GM21576 (cell line): ENCODE results near the gene ARSB.
A peak's percentile ranks its signal among the peaks of the same experiment; 100 is the strongest.

Experiments used
- ATAC-seq: cut with Tn5 transposase; IDR thresholded peaks from one replicate; pipeline ENCODE4 v1.9.1; 2021; ENCODE audit warnings: mild to moderate bottlenecking, moderate library complexity; ENCODE audit not compliant: unreplicated experiment

ARSB gene

DNA sequence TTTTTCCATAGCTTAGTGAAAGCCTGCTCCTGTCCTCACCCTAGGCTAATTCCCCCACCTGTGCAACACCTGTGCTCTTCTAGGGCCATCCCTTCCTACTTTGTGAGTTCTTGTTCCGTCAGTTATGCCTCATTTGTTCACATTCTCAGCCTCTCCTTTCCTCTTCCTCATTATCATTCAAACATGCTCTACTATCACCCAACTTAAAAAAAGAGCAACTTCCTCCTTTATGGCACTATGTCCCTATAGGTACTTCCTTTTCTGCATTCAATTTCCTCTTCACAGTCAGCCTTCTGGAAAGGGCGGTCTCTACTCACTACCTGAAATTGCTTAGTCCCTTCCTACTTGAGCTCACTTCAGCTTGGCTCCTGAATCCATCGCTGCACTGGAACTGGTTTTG, 224.7 kb downstream of the ARSB start:
- no peak for ATAC-seq

GRCh38 chr5:78758169-78758839, 226.8 kb downstream of the ARSB start:
- ATAC-seq = peak; percentile 63

- ATAC-seq = peak; percentile 31
Observed at GRCh38 chr5:78757269-78758053, 227.6 kb downstream of the ARSB start.

DNA sequence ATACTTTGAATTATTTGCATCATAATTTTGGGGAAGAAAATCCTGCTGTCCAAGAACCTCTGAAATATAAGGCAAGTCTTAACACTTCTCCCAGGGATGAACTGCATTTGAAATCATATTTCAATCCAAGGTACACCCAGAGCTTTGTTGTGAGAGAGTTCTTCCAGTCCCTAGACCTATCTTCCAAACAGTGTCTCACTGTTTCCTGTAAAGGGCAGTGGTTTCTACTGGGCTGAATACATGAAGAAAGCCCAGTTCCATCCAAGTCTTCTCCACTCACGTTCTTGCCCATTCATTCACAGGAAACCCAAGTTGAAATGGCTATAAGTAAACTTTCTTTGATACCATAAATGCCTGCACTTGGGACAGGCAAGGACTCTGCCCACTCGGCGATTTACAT, 228.3 kb downstream of the ARSB start:
- no peak for ATAC-seq

DNA sequence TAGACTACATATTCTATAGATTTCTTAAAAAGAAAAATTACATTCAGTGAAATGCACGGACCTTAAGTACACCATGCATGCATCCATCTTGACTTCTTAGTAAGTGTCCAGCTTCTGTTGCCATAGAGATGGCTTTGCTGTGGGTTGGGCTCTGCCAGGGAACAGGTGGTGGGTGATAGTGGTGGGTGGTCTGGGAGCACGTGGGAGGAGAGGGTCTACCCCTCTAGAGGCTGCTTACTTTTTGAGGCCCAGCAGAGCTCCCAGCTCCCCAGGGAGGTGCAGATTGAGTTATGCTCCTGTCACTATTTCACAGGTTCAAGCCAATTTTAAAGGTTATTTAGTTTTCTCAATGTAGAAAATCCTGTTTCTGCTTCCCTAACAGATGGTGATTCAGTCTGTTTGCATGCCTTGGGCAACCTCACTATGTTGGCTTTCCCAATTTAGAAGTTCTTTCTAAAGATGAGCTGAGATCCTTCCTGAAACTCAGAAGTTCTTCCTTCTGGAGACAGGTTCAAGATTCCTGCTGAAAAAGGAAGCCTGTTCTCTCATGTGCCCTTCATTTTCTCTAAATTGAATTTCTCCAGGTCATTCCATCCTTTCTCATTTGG, 229.2 kb downstream of the ARSB start:
- no peak for ATAC-seq

GRCh38 chr5:78754655-78755054, 230.5 kb downstream of the ARSB start:
- no peak for ATAC-seq

DNA sequence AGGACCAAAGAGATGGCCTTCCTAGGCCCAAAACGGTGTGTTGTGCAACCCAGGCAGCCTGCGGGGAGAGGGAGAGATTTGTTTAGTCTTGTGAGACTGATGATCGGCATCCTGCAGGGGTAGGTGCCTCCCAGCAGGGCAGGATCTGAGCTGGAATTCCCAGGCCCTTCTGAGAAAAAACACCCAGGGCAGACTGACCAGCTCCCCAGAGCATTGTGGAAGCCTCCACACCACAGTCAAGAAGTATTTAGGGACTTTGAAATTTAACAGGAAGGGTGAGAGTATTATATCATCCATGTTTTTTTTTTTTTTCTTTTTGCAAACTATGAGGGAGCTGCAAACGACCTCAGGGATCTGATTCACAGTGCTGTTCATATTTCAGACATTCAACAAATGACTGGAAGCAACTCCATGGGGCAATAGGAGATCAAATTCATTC, 232.0 kb downstream of the ARSB start:
- no peak for ATAC-seq

- ATAC-seq = no peak
Observed at GRCh38 chr5:78751872-78752271, 233.2 kb downstream of the ARSB start.

DNA sequence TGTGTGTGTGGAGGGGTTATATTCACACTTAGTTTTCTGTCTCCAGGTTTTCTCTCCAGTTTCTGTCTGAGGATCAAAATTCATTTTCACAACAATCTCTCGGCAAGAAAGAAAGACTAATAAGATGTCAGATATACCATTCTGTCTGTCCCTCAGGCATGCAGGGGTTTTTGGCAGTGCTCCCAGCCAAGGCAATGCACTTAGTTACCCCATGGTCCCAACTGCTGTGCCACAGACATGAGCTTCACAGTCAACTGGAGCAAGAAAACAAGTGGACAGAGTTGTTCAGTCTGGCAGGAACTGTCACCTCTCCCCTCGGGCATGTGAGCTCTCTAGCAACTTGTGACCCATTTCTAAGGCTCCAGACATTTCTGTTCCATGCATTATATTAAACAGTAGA, 234.8 kb downstream of the ARSB start:
- ATAC-seq = no peak

DNA sequence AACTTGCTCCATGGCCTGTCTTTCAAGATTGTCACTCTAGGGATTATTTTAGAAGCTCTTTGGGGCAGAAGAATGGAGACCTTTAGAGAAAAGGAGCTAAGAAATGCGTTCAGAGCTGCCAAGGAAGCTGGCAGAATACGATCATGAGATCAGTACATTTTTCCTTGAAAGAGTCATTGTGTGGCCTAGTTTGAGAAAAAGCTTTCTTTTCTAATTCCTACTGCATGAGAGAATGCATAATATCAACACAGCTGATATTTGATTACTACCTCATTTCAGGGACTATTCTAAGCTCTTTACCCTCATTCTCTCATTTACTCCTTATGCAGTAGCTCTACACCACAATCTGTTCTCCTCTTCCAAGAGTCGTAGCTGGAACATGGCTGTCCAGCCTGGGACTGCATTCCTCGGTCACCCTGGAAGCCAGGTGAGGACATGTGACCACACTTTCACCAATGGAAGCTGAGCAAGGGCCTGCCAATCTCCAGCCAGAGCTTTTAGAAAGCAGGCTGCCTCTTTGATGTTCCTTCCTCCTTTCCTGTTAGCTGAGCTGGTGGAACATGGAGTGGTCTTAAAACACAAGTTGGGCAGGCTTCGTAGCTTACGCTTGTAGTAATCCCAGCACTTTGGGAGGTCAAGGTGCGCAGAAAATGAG, 237.3 kb downstream of the ARSB start:
- ATAC-seq = no peak

DNA sequence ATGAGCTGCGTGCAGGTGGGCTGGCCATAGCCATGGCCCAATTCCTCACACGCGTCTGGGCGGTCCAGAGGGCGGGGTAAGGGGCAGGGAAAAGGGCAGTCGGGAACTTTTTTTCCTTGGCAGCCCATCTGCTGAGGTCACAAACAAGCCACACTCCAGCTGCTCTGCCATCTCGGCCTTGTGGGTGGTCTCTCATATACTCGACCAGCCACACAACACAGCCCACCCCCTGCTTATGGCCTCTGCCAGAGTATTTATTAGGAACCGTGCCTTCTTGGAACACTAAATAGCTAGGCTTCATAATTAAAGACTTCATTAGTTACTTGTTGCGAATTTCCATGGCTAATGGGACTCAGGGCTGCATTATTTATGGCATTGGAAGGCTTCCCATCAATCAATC, 238.1 kb downstream of the ARSB start:
- ATAC-seq = no peak

GRCh38 chr5:78746021-78746770, 238.9 kb downstream of the ARSB start:
- ATAC-seq = no peak

DNA sequence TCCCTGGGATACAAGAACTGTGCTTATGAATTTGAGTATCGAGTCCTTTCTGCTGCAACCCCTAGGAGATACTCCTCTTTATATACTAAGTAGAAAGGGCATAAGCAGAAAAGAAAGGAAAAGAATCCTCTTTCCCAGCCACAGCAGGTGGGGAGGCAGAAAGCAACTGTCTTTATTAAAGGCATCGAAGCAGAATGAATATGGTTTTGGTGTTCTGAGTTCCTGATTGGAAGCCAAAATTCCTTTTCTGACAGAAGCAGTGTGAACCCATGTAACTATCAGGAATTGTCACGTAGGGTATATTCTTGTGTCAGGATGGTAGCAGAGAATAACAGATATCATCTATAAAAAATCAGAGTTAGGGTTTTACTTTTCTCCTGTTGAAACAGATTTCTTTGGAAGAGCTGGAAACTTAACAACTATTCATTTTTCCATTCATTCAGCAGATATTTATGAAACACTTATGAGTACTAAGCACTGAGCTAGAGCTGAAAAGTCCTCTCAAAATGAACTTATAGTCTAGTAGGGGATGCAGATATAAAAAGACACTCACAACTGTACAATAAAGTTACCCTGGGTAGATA, 240.1 kb downstream of the ARSB start:
- ATAC-seq = no peak

DNA sequence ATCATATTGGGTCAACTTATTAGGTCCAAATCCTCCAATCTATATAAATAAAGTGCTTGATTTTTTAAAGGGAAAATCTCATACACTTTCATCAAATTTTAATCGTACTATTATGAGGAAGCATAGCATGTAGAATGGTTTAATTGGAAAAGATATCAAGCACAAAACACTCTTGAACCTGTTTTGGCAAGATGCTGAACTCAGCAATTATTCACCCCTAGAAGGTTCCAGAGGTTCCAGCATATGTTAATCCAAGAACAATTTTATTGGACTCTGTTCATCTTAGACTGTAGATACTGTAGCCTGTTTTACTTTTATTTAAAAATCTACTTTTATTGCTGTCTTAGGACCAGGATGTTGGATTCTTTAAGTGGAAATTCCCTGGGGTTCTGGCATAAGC, 244.1 kb downstream of the ARSB start:
- no peak for ATAC-seq

DNA sequence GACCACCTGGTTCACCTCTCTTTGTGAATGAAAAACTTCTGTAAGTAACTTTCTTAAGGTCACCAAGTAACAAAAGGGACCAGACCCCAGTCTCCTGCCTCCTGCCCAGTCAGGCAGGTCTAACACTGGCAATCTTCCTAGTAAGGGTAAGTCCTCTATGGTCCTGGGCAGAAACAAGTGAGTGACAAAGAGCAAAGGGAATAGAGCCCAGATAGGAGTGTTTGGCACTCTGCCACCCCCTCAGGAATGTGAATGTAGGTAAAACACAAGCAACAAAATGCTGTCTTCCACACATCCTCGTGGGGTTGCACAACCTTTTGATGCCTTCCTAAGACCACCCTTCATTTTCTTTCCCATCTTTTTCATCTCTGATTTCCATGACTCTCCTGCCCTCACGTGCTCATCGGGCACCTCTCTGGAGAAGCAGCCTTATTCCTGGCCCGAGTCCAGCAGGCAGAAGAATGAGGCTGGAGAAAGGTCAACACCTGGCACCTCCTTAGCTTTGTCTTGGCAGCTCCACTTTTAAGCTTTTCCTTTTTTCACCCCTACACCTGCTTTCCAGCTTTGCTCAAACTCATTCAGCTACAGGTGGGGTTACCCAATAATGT, 246.3 kb downstream of the ARSB start:
- no peak for ATAC-seq

DNA sequence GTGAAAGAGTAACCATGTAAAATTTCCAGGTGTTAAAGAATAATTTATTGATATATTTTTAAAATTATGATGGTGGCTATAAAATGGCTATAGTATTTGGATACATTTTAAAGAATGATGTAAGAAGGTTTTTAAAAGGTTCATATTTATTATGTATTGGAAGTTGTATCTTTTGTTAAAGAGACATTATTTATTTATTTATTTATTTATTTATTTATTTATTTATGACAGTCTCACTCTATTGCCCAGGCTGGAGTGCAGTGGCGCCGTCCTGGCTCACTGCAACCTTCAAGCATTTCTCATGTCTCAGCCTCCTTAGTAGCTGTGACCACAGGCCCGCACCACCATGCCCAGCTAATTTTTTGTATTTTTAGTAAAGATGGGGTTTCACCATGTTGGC, 247.0 kb downstream of the ARSB start:
- ATAC-seq = no peak

DNA sequence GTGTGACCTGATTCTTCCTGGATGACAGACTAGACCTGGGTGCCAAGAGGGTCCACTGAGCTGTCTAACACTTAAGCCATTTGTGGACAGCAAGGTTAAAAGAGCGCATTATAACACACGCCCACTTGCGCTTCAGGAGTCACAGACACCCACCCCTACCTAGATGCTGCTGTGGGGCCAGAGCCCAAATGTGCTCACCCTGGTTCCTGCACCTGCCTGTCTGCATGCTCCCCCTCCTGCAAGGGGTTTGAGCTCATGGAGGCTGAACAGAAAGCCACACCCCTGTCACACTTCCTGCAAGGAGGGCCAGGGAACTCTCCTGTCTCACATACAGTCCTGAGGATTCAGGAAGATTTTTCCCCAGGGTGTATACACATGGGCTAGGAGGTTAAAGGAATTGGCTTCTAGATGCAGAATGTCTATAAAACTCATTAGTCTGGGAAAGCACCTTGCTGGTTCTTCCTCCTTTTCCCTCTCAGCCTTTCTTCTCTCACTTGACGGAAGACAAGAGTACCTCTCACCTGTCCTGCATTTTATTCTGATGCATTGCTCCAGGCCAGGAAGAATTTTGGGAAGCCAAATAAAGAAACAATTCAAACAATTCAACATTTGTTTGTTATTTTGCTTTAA, 249.2 kb downstream of the ARSB start:
- no peak for ATAC-seq

DNA sequence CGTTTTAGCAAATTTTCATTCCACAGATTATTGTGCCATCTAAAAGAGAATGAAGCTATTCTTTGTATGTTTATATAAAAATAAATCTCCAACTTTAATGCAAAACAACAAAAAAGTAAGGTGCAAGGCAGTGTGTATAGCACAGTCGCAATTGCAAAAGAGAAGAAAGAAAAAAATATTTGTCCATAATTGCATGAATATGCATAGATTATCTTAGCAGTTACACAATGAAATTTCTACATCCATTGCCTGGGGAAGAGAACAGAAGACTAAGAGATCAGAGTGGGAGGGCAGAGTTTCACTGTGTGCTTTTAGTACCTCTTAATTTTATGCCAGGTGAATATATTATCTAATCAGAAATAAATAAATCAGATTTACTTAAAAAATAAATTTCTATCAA, 250.2 kb downstream of the ARSB start:
- no peak for ATAC-seq

GRCh38 chr5:78734094-78734845, 250.8 kb downstream of the ARSB start:
- no peak for ATAC-seq
